ENCODE results near the gene PINLYP.

Gene PINLYP

GRCh38 chr19:43612374-43612773 is 36.8 kb downstream of the PINLYP start:
- Histone ChIP-seq H3K27ac (replicated peaks) (no peak overlapping the region), H3K27me3 (ENCODE audit: insufficient read depth, poor library complexity, severe bottlenecking) (no peaks in the 10 kb centered on the region), H3K4me3 (replicated peaks; ENCODE audit: insufficient read depth, low read length) (no peak overlapping the region)
- TF ChIP-seq GABPA (IDR thresholded peaks at IDR 0.05; ENCODE audit: low read depth) (no peak), POLR2AphosphoS5 (IDR thresholded peaks at IDR 0.05; ENCODE audit: low read depth) (no peak), REST (IDR thresholded peaks at IDR 0.05; ENCODE audit: insufficient replicate concordance, low read depth) (no peak), SPI1 (IDR thresholded peaks at IDR 0.05; ENCODE audit: borderline replicate concordance, low read depth) (no peak), CTCF (IDR thresholded peaks at IDR 0.05; ENCODE audit: insufficient read depth, low read length) (no peak)
- DNase-seq (ENCODE audit: low read depth in 1 of 2, low spot score in 1 of 2): no peak

GRCh38 chr19:43616306-43616705 is 40.7 kb downstream of the PINLYP start:
- no peak for DNase-seq (ENCODE audit: low read depth in 1 of 2, low spot score in 1 of 2)
- Histone ChIP-seq H3K27me3 (ENCODE audit: insufficient read depth, poor library complexity, severe bottlenecking) (no peaks in the 10 kb centered on the region), H3K4me3 (replicated peaks; ENCODE audit: insufficient read depth, low read length) (no peak overlapping the region), H3K27ac (replicated peaks) (no peak overlapping the region)
- no peak for TF ChIP-seq CTCF (IDR thresholded peaks at IDR 0.05; ENCODE audit: insufficient read depth, low read length)
- TF ChIP-seq POLR2AphosphoS5 (IDR thresholded peaks at IDR 0.05; ENCODE audit: low read depth): no peak
- no peak for TF ChIP-seq GABPA (IDR thresholded peaks at IDR 0.05; ENCODE audit: low read depth)
- no peak for TF ChIP-seq REST (IDR thresholded peaks at IDR 0.05; ENCODE audit: insufficient replicate concordance, low read depth)
- TF ChIP-seq SPI1 (IDR thresholded peaks at IDR 0.05; ENCODE audit: borderline replicate concordance, low read depth): no peak

GRCh38 chr19:43616954-43617353 is 41.4 kb downstream of the PINLYP start:
- Histone ChIP-seq H3K27ac (replicated peaks) (no peak overlapping the region), H3K4me3 (replicated peaks; ENCODE audit: insufficient read depth, low read length) (no peak overlapping the region), H3K27me3 (ENCODE audit: insufficient read depth, poor library complexity, severe bottlenecking) (no peaks in the 10 kb centered on the region)
- no peak for DNase-seq (ENCODE audit: low read depth in 1 of 2, low spot score in 1 of 2)
- no peak for TF ChIP-seq SPI1 (IDR thresholded peaks at IDR 0.05; ENCODE audit: borderline replicate concordance, low read depth)
- no peak for TF ChIP-seq CTCF (IDR thresholded peaks at IDR 0.05; ENCODE audit: insufficient read depth, low read length)
- no peak for TF ChIP-seq GABPA (IDR thresholded peaks at IDR 0.05; ENCODE audit: low read depth)
- TF ChIP-seq POLR2AphosphoS5 (IDR thresholded peaks at IDR 0.05; ENCODE audit: low read depth): no peak
- TF ChIP-seq REST (IDR thresholded peaks at IDR 0.05; ENCODE audit: insufficient replicate concordance, low read depth): no peak
